HCT116 (cell line): Measurements from ENCODE around the gene ADGRG6. TPM values are rescaled to one million over a fixed set of nuclear protein-coding genes. Genes with fewer than 3 reads are reported as not detected.

Experiments
- ATAC-seq: fragments of 200-7000 bp; cut with Tn5 transposase; 2 replicates; pipeline ENCODE4 v1.9.1; 2020; ENCODE audit warnings: mild to moderate bottlenecking, moderate library complexity
- BruUV-seq: library from RNA; stranded (reverse); fragments of 400-500 nt; replicated peaks from 2 replicates; lab custom pipeline; 2021; lab: Mats Ljungman, UMichigan
- CTCF ChIA-PET: fragments of 300-600 bp; sonication (Branson Sonifier 250); formaldehyde crosslinking; loops from one replicate; lab custom pipeline; 2021; ENCODE audit warnings: antibody characterized with exemption; lab: Charles Lee
- POLR2A ChIA-PET: fragments of 300-600, 350-600 bp; sonication (Branson Sonifier 250); formaldehyde crosslinking; loops from one replicate; lab custom pipeline; 2021; ENCODE audit warnings: antibody characterized with exemption; lab: Charles Lee
- RAD21 ChIA-PET, 2 experiments: fragments of 300-600 bp; sonication (Branson Sonifier 250); formaldehyde crosslinking; loops; one replicate each; lab custom pipeline; 2023; ENCODE audit warnings: low total read pairs in 2 of 2; ENCODE audit not compliant: uncharacterized antibody in 2 of 2, unreplicated experiment in 2 of 2, low non-redundant PET in 1 of 2; lab: Charles Lee
- DNase-seq: peaks from one replicate; pipeline ENCODE4 v3.0.0-alpha.2; 2010; ENCODE audit warnings: low read depth, low spot score
- H2AFZ ChIP-seq: fragments of 200-600 bp; shearing (Covaris generic), sonication (generic); 2 replicates; pipeline ENCODE4 v1.6.1; 2017; ENCODE audit warnings: low read depth, mixed run types, mixed read lengths, antibody characterized with exemption, low read length; ENCODE audit not compliant: poor library complexity, severe bottlenecking
- H3K27ac ChIP-seq: 2 replicates; pipeline ENCODE4 v1.5.1; 2012; ENCODE audit warnings: low read depth, low read length
- H3K27me3 ChIP-seq: fragments of 200-600 bp; sonication (generic); 2 replicates; pipeline ENCODE4 v1.6.1; 2016; ENCODE audit warnings: mixed run types, low read length, mixed read lengths; ENCODE audit not compliant: insufficient read depth
- H3K36me3 ChIP-seq, 2 experiments: fragments of 200-500 bp in 1 of 2; fragments of 200-600 bp in 1 of 2; sonication (Bioruptor generic) in 1 of 2; sonication (generic) in 1 of 2; 2 replicates each; pipeline versions ENCODE4 v1.5.1 to v1.6.1; 2014 to 2016; ENCODE audit warnings: low read length in 2 of 2, inconsistent platforms in 1 of 2, mixed read lengths in 1 of 2, mixed run types in 1 of 2; ENCODE audit not compliant: insufficient read depth in 2 of 2, control insufficient read depth in 1 of 2
- H3K4me1 ChIP-seq, 2 experiments: fragments of 200-600 bp in 1 of 2; sonication (generic) in 1 of 2; 2 replicates each; pipeline versions ENCODE4 v1.5.1 to v1.6.1; 2012 to 2017; ENCODE audit warnings: low read length in 2 of 2, inconsistent platforms in 1 of 2, mild to moderate bottlenecking in 1 of 2, mixed read lengths in 1 of 2, mixed run types in 1 of 2, moderate library complexity in 1 of 2; ENCODE audit not compliant: insufficient read depth in 2 of 2, control insufficient read depth in 1 of 2
- H3K4me2 ChIP-seq: fragments of 200-600 bp; sonication (generic); 2 replicates; pipeline ENCODE4 v1.6.1; 2017; ENCODE audit warnings: mixed run types, low read length, mixed read lengths
- H3K4me3 ChIP-seq, 2 experiments: fragments of 200-600 bp in 1 of 2; sonication (generic) in 1 of 2; replicated peaks in 1 of 2; 2 replicates each; pipeline ENCODE4 v1.5.1; 2011 to 2016; ENCODE audit warnings: low read length in 2 of 2, control low read depth in 1 of 2, low read depth in 1 of 2, mild to moderate bottlenecking in 1 of 2, mixed read lengths in 1 of 2, mixed run types in 1 of 2
- H3K79me2 ChIP-seq: fragments of 200-600 bp; sonication (generic); 2 replicates; pipeline ENCODE4 v1.6.1; 2017; ENCODE audit warnings: mild to moderate bottlenecking, mixed run types, low read length, moderate library complexity, mixed read lengths; ENCODE audit not compliant: insufficient read depth
- H3K9ac ChIP-seq: fragments of 200-600 bp; sonication (generic); 2 replicates; pipeline ENCODE4 v1.6.1; 2016; ENCODE audit warnings: low read length, mixed read lengths
- H3K9me2 ChIP-seq: fragments of 200-600 bp; sonication (generic), shearing (Covaris generic); 2 replicates; pipeline ENCODE4 v1.6.1; 2017; ENCODE audit warnings: mixed run types, mild to moderate bottlenecking, moderate library complexity; ENCODE audit not compliant: insufficient read depth
- H3K9me3 ChIP-seq, 2 experiments: fragments of 200-500 bp in 1 of 2; fragments of 200-600 bp in 1 of 2; sonication (Bioruptor generic) in 1 of 2; sonication (generic) in 1 of 2; 2 replicates each; pipeline ENCODE4 v1.6.1; 2014 to 2017; ENCODE audit warnings: low read length in 2 of 2, mixed read lengths in 2 of 2, inconsistent platforms in 1 of 2, low read depth in 1 of 2, mild to moderate bottlenecking in 1 of 2, mixed run types in 1 of 2, moderate library complexity in 1 of 2; ENCODE audit not compliant: control insufficient read depth in 1 of 2, insufficient read depth in 1 of 2
- H4K20me1 ChIP-seq: fragments of 200-600 bp; sonication (generic), shearing (Covaris generic); 2 replicates; pipeline ENCODE4 v1.6.1; 2017; ENCODE audit warnings: mixed run types, mild to moderate bottlenecking, moderate library complexity; ENCODE audit not compliant: insufficient read depth
- ATF3 ChIP-seq: IDR thresholded peaks from 2 replicates; pipeline ENCODE4 v1.6.1; 2012
- CTCF ChIP-seq, 3 experiments: fragments of 200-600 bp in 1 of 3; sonication (generic) in 1 of 3; IDR thresholded peaks in 2 of 3; conservative IDR thresholded peaks in 1 of 3; 2 replicates each; pipeline ENCODE4 v1.5.1; 2012 to 2017; ENCODE audit warnings: low read depth in 2 of 3, low read length in 2 of 3, antibody characterized with exemption in 1 of 3, borderline replicate concordance in 1 of 3, control low read depth in 1 of 3, mild to moderate bottlenecking in 1 of 3, mixed read lengths in 1 of 3, mixed run types in 1 of 3, moderate library complexity in 1 of 3; ENCODE audit not compliant: insufficient read depth in 1 of 3
- EGR1 ChIP-seq: IDR thresholded peaks from 2 replicates; pipeline ENCODE4 v1.6.1; 2012; ENCODE audit warnings: low read depth
- ELF1 ChIP-seq: IDR thresholded peaks from 2 replicates; pipeline ENCODE4 v1.6.1; 2012; ENCODE audit warnings: low read depth, borderline replicate concordance
- EZH2 ChIP-seq: fragments of 200-600 bp; sonication (generic); IDR thresholded peaks from 2 replicates; pipeline ENCODE4 v1.6.1; 2017; ENCODE audit warnings: antibody characterized with exemption, mixed run types
- EZH2phosphoT487 ChIP-seq: fragments of 200-600 bp; IDR thresholded peaks from 2 replicates; pipeline ENCODE4 v1.6.1; 2018; ENCODE audit warnings: antibody characterized with exemption, borderline replicate concordance
- JUND ChIP-seq: IDR thresholded peaks from 2 replicates; pipeline ENCODE4 v1.6.1; 2012
- MAX ChIP-seq: IDR thresholded peaks from 2 replicates; pipeline ENCODE4 v1.6.1; 2012
- POLR2AphosphoS5 ChIP-seq: IDR thresholded peaks from 2 replicates; pipeline ENCODE4 v1.6.1; 2011; ENCODE audit warnings: mild to moderate bottlenecking, low read depth, low read length, moderate library complexity
- REST ChIP-seq: IDR thresholded peaks from 2 replicates; pipeline ENCODE4 v1.6.1; 2012; ENCODE audit warnings: low read depth
- SRF ChIP-seq: IDR thresholded peaks from 2 replicates; pipeline ENCODE4 v1.6.1; 2012; ENCODE audit warnings: low read depth
- YY1 ChIP-seq: IDR thresholded peaks from 2 replicates; pipeline ENCODE4 v1.6.1; 2011; ENCODE audit warnings: low read length, low read depth, moderate library complexity, mild to moderate bottlenecking; ENCODE audit not compliant: insufficient replicate concordance; ENCODE audit errors: extremely low read depth
- ZBTB33 ChIP-seq: IDR thresholded peaks from 2 replicates; pipeline ENCODE4 v1.6.1; 2011; ENCODE audit warnings: mild to moderate bottlenecking, low read length, moderate library complexity; ENCODE audit not compliant: insufficient replicate concordance; ENCODE audit errors: extremely low read depth
- ZFX ChIP-seq: fragments of 450-650 bp; IDR thresholded peaks from 2 replicates; pipeline ENCODE4 v1.6.1; 2017
- ZNF274 ChIP-seq: fragments of 200-500 bp; sonication (Bioruptor generic); IDR thresholded peaks from 2 replicates; pipeline ENCODE4 v1.6.1; 2014; ENCODE audit warnings: mild to moderate bottlenecking, low read depth, low read length, inconsistent platforms
- intact Hi-C: fragments of 100-400 bp; cut with micrococcal nuclease; formaldehyde crosslinking; loops from 2 replicates; pipeline ENCODE4 v1.10.0; 2022
- total RNA-seq: library from RNA; stranded (reverse); gene quantifications from one replicate; pipeline ENCODE4 v1.2.1, GENCODE V29; 2021; ENCODE audit not compliant: unreplicated experiment

Gene ADGRG6
- total RNA-seq, 1 experiment from 2014 or later = 67.9 TPM

- no peaks in the 10 kb centered on the region for H3K9me2 ChIP-seq
- ChIA-PET CTCF (no interaction called here), RAD21 (no interaction called here), POLR2A (no interaction called here)
- TF ChIP-seq CTCF (IDR thresholded peaks at IDR 0.05 in 2 of 3, conservative IDR thresholded peaks at IDR 0.05 in 1 of 3; ENCODE audit: borderline replicate concordance in 1 of 3, insufficient read depth in 1 of 3, low read depth in 2 of 3, low read length in 2 of 3) (no peak), EGR1 (no peak), REST (no peak), MAX (no peak), EZH2phosphoT487 (no peak), ATF3 (no peak), ZFX (no peak), SRF (no peak), EZH2 (no peak), YY1 (no peak), ZNF274 (no peak), ELF1 (no peak), POLR2AphosphoS5 (no peak), ZBTB33 (no peak), JUND (no peak)
- BruUV-seq = no TSS peak
- no peaks in the 10 kb centered on the region for H3K4me1 ChIP-seq
- H4K20me1 ChIP-seq = no peaks in the 10 kb centered on the region
- no peak overlapping the region for H3K4me3 ChIP-seq
- no peaks in the 10 kb centered on the region for H3K27me3 ChIP-seq
- no peak overlapping the region for H3K27ac ChIP-seq
- intact Hi-C loops = no loop called here
- no peaks in the 10 kb centered on the region for H3K79me2 ChIP-seq
- H3K9me3 ChIP-seq = no peaks in the 10 kb centered on the region
- H3K4me2 ChIP-seq = no peak overlapping the region
- H2AFZ ChIP-seq = peak overlapping the region; percentile 87
- H3K9ac ChIP-seq = no peak overlapping the region
- DNase-seq (no peak), ATAC-seq (no peak)
- no peaks in the 10 kb centered on the region for H3K36me3 ChIP-seq
Measured at GRCh38 chr6:142266060-142266459, 35.7 kb upstream of the ADGRG6 start.
